OCI-LY1 (cell line): ENCODE results near the gene FSHB.

ENCODE experiments used
- CTCF ChIP-seq: fragments of 200-600 bp; sonication (generic), shearing (Covaris generic); IDR thresholded peaks from 2 replicates; pipeline ENCODE4 v1.5.1; 2017; ENCODE audit warnings: mild to moderate bottlenecking, antibody characterized with exemption, low read length, moderate library complexity, mixed read lengths
- EZH2 ChIP-seq: fragments of 200-600 bp; sonication (generic), shearing (Covaris generic); IDR thresholded peaks from 2 replicates; pipeline ENCODE4 v1.8.0; 2017; ENCODE audit warnings: borderline replicate concordance, mixed run types, mild to moderate bottlenecking, antibody characterized with exemption, low read length, moderate library complexity, mixed read lengths

GRCh38 chr11:30244265-30244664 is 13.5 kb downstream of the FSHB start:
- TF ChIP-seq CTCF (no peak), EZH2 (no peak)
